SJCRH30 (cell line): ENCODE results near the gene TRPV4. TPM values are rescaled to one million over a fixed set of nuclear protein-coding genes. Genes with fewer than 3 reads are reported as not detected.

ENCODE experiments used
- DNase-seq, 2 experiments: peaks; one replicate each; pipeline ENCODE4 v3.0.0-alpha.2; 2015 to 2020
- H3K27ac ChIP-seq: fragments of 250-450 bp; sonication (Bioruptor Pico); 2 replicates; pipeline ENCODE4 v1.5.1; 2020; ENCODE audit warnings: mild to moderate bottlenecking, moderate library complexity
- H3K27me3 ChIP-seq: fragments of 250-450 bp; sonication (Bioruptor Pico); 2 replicates; pipeline ENCODE4 v1.5.1; 2020; ENCODE audit warnings: mild to moderate bottlenecking, moderate library complexity
- H3K36me3 ChIP-seq: fragments of 250-450 bp; sonication (Bioruptor Pico); 2 replicates; pipeline ENCODE4 v1.5.1; 2020; ENCODE audit warnings: mild to moderate bottlenecking, moderate library complexity
- H3K4me1 ChIP-seq: fragments of 250-450 bp; sonication (Bioruptor Pico); 2 replicates; pipeline ENCODE4 v1.5.1; 2020; ENCODE audit warnings: mild to moderate bottlenecking, moderate library complexity
- H3K4me3 ChIP-seq: fragments of 250-450 bp; sonication (Bioruptor Pico); 2 replicates; pipeline ENCODE4 v1.5.1; 2020; ENCODE audit warnings: mild to moderate bottlenecking, moderate library complexity
- H3K9me3 ChIP-seq: fragments of 250-450 bp; sonication (Bioruptor Pico); replicated peaks from 2 replicates; pipeline ENCODE4 v1.5.1; 2020; ENCODE audit warnings: mild to moderate bottlenecking, moderate library complexity
- total RNA-seq: library from RNA; depleted of rRNA; stranded (reverse); fragments of >200 nt; shearing (Covaris generic); gene quantifications from 2 replicates; pipeline ENCODE4 v1.2.3, GENCODE V29; 2014

The TRPV4 gene
- total RNA-seq, 1 experiment from 2014 or later: 2.4 TPM

DNA sequence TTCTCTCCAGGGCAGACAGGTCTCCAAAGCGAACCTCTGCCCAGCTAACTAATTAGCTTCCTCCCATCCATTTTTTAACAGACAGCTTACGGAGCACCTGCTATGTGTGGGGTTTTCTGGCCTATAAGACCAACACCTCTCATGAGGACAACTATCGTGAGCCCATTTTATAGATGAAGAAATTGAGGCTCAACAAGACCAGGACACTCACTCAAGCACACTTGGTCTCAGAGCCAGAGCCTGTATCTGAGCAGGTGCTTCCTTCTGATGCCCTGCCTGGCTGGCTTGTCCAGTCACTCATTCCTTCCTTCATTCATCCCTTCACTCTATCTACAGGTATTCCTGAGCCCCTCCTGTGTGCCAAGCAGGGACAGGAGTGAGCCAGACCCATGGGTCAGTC, 6.1 kb downstream of the TRPV4 start:
- Histone ChIP-seq H3K27ac (no peak overlapping the region), H3K4me1 (peaks cover 2% of the 10 kb centered on the region; the same call in 1 of the 2 replicates), H3K27me3 (no peaks in the 10 kb centered on the region), H3K36me3 (no peaks in the 10 kb centered on the region), H3K9me3 (no peaks in the 10 kb centered on the region), H3K4me3 (no peak overlapping the region)
- DNase-seq: no peak

DNA sequence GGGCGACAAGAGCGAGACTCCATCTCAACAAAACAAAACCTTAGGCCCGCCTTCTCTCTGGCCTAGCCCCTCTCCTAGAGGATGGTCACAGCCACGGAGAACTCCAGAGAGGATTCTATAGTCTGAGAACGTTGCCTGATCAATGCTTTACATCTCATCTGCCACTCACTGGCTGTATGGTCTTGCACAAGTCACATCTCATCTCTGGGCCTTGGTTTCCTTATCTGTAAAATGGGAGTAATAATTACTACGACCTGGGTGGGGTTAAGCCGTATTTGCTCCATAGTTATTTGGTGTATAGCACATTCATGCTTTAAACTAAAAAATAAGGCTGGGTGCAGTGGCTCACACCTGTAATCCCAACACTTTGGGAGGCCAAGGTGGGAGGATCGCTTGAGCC, 8.5 kb downstream of the TRPV4 start:
- Histone ChIP-seq H3K27me3 (no peaks in the 10 kb centered on the region), H3K27ac (no peak overlapping the region), H3K9me3 (no peaks in the 10 kb centered on the region), H3K36me3 (no peaks in the 10 kb centered on the region), H3K4me3 (no peak overlapping the region), H3K4me1 (peaks cover 2% of the 10 kb centered on the region; the same call in 1 of the 2 replicates)
- DNase-seq: no peak

DNA sequence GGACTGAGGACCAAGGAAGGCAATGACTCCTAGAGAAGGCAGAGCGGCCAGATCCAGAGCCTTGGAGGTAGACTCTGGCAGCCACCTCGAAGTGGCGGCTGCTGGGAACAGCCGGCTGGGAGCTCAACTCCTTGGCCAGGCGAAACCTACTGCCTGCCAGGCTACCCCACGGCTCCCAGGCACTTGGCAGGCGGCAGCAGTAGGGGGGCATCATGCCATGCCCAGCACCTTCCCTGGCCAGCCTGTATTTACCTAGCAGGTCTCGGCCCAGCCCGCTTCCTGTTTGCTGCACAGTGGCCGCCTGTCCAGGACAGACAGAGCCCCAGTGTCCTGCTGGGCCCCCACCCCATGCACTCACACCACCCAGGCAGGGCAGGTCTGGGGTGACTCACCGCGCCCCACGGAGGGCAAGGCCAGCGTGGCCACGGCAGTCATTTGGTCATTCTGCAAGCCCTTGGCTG, 10.2 kb downstream of the TRPV4 start:
- no peak overlapping the region for H3K4me3 ChIP-seq
- H3K36me3 ChIP-seq: no peaks in the 10 kb centered on the region
- no peaks in the 10 kb centered on the region for H3K9me3 ChIP-seq
- peaks cover 2% of the 10 kb centered on the region; the same call in 1 of the 2 replicates for H3K4me1 ChIP-seq
- H3K27me3 ChIP-seq: no peaks in the 10 kb centered on the region
- DNase-seq: no peak
- H3K27ac ChIP-seq: no peak overlapping the region

DNA sequence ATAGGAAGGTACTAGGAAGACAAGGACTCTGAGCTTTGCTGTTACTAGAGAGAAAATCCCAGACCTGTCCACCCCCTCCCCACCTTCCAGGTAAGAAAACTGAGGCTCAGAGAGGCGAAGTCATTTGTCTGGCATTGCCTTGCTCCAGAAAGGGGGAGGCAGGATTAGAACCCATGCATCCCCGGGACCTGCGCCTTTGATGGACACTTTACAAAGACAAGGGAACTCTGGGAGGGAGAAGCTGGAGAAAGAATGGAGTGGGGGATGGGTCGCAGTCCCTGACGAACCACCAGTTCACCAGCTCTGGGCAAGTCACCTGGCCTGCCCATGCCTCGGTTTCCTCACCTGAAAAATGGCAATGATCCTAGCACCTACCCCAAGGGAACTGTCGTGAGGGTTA, 10.8 kb downstream of the TRPV4 start:
- DNase-seq: no peak
- H3K4me1 ChIP-seq: peaks cover 2% of the 10 kb centered on the region; the same call in 1 of the 2 replicates
- H3K4me3 ChIP-seq: no peak overlapping the region
- no peaks in the 10 kb centered on the region for H3K27me3 ChIP-seq
- no peaks in the 10 kb centered on the region for H3K9me3 ChIP-seq
- no peaks in the 10 kb centered on the region for H3K36me3 ChIP-seq
- no peak overlapping the region for H3K27ac ChIP-seq

DNA sequence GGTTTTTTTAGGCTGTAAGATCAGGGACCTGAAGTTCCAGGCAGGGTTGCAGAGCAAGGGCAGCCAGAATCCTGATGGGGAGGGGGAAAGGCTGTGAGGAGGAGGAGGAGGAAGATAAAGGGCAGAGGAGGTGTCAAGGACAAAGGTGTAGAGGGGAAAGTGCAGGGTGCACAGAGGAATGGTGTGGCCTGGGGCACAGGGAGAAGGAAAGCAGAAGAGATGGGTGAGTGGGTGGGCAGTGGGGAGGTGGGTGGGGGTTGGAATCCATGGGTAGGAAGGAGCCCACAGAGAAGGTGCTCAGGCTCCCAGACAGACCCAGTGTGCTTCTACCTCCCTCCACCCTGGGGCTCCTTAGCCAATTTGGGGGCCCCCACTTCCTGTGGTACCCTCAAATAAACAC, 11.2 kb downstream of the TRPV4 start:
- no peak for DNase-seq
- Histone ChIP-seq H3K4me1 (peaks cover 2% of the 10 kb centered on the region; the same call in 1 of the 2 replicates), H3K36me3 (no peaks in the 10 kb centered on the region), H3K27ac (no peak overlapping the region), H3K4me3 (no peak overlapping the region), H3K27me3 (no peaks in the 10 kb centered on the region), H3K9me3 (no peaks in the 10 kb centered on the region)

DNA sequence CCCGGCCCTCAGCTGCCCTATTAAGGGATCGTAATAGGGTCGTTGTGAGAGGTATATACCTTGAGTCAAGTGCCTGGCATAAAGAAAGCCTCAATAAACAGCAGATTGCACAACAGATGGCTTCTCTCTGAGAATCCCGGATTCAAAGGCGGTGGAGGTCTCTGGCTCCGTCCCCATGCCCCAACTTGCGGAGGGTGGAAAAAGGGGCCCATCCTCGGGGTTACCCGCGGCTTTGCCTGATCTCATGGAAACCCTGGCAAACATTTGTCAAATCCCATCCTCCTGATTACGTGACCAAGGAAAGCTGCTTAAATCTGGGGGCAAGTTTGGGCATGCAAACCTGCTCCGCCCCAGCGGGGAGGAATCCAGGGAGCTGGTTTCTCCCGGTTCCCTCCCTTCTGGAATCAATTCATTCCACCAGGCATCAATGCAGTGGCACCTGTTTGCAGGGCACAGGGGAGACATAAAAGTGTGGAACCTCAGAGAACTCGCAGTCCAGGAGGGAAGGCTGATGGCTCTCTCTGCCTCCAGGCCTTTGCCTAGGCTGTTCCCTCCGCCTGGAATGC, 12.3 kb downstream of the TRPV4 start:
- H3K27ac ChIP-seq: peak overlapping the region; percentile 35
- no peaks in the 10 kb centered on the region for H3K27me3 ChIP-seq
- H3K9me3 ChIP-seq: no peaks in the 10 kb centered on the region
- H3K36me3 ChIP-seq: no peaks in the 10 kb centered on the region
- H3K4me3 ChIP-seq: no peak overlapping the region
- peaks cover 2% of the 10 kb centered on the region; the same call in 1 of the 2 replicates for H3K4me1 ChIP-seq
- peak; percentile 79 to 84 for DNase-seq

DNA sequence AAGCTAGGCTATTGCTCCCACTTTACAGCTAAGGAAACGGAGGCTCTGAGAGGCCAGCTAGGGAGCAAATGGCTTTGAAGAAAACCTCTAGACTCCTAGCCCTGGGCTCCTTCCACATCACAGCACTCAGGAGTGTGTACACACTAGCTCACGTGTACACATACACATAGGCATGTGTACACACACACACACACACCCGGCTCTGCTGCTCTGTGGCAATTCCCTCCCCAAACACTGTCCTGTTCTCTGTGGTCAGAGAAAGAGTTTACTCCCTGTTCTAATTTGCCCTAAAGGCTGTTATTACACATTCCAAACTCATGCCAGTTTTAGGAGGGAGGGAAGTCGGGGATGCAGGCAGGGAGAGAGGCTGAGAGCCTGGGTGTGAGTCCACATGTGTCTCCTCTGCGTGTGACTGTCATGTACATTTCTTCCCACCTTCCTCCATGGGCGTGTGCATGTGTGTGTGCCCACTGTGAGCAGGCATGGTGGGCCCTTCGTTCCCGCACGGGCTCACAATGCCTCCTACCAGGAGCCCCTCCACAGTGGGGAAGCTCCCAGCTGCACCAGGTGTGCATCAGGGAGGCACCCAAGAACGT, 14.2 kb downstream of the TRPV4 start:
- H3K27me3 ChIP-seq: no peaks in the 10 kb centered on the region
- H3K4me1 ChIP-seq: peaks cover 2% of the 10 kb centered on the region; the same call in 1 of the 2 replicates
- no peak overlapping the region for H3K27ac ChIP-seq
- H3K4me3 ChIP-seq: no peak overlapping the region
- peak in 1 of 2 experiments; percentile 35 for DNase-seq
- H3K9me3 ChIP-seq: no peaks in the 10 kb centered on the region
- H3K36me3 ChIP-seq: no peaks in the 10 kb centered on the region

DNA sequence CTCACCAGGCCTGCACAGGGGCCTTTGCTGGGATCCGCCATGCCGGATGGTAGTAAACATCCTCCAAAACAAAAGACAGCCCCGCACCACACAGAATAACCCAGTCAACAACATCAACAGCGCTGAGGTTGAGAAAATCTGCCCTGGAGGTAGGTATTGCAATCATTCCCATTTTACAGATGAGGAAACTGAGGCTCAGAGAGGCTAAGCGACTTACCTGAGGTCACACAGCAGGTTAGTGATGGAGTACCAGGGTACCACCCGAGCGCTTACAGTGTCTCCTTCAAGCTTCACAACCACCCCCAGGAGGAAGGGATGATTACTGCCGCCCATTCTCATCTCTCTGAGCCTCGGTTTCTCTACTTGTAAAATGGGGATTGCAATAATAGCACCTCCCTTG, 14.9 kb downstream of the TRPV4 start:
- Histone ChIP-seq H3K27me3 (no peaks in the 10 kb centered on the region), H3K4me1 (peaks cover under 1% of the 10 kb centered on the region; the same call in 1 of the 2 replicates), H3K9me3 (no peaks in the 10 kb centered on the region), H3K36me3 (peaks cover 2% of the 10 kb centered on the region; the same call in 1 of the 2 replicates), H3K4me3 (no peak overlapping the region), H3K27ac (no peak overlapping the region)
- DNase-seq: no peak

DNA sequence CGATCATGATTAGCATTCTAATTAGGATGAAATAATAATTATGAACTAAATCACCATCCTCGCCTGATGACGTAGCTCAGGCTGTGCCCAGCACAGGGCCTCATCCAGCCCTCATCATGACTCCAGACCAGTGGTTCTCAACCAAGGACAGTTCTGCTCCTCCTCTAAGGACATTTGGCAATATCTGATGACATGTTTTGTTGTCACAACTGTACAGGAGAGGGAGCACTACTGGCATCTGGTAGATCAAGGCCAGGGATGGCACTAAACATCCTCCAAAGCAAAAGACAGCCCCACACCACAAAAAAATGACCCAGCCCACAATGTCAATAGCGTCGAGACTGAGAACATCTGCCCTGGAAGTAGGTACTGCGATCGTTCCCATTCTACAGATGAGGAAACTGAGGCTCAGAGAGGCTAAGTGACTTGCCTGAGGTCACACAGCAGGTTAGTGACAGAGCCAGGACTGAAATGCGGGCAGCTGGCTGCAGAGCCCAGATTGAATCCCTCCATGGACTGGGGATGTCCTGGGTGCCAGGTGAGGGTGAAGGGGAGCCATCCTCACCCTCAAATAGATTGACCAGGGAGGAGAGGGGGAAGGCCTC, 15.5 kb downstream of the TRPV4 start:
- no peak overlapping the region for H3K4me3 ChIP-seq
- no peak for DNase-seq
- H3K9me3 ChIP-seq: no peaks in the 10 kb centered on the region
- no peaks in the 10 kb centered on the region for H3K27me3 ChIP-seq
- H3K4me1 ChIP-seq: no peaks in the 10 kb centered on the region; the same call in 1 of the 2 replicates
- H3K36me3 ChIP-seq: peaks cover 2% of the 10 kb centered on the region; the same call in 1 of the 2 replicates
- no peak overlapping the region for H3K27ac ChIP-seq

DNA sequence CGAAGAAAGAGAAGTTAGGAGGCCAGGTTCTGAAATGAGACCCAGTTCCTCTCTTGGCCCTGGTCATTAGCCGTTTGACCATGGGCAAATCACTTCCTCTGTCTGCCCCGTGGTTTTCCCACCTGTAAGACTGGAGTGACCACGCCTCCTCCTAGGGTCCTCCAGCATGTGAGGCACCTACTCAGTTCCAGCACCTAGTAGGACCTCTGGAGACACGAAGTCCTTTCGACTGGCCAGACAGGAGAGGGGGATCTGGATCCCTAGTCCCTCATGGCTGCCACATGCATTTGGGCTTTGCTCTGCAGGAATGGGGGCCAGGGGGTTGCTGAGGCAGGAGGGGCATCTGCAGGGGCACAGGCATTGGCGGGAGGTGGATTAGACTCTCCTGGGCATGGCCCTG, 16.3 kb downstream of the TRPV4 start:
- Histone ChIP-seq H3K27ac (no peak overlapping the region), H3K4me3 (no peak overlapping the region), H3K9me3 (no peaks in the 10 kb centered on the region), H3K27me3 (no peaks in the 10 kb centered on the region), H3K4me1 (no peaks in the 10 kb centered on the region; the same call in 1 of the 2 replicates), H3K36me3 (peaks cover 2% of the 10 kb centered on the region; the same call in 1 of the 2 replicates)
- no peak for DNase-seq

DNA sequence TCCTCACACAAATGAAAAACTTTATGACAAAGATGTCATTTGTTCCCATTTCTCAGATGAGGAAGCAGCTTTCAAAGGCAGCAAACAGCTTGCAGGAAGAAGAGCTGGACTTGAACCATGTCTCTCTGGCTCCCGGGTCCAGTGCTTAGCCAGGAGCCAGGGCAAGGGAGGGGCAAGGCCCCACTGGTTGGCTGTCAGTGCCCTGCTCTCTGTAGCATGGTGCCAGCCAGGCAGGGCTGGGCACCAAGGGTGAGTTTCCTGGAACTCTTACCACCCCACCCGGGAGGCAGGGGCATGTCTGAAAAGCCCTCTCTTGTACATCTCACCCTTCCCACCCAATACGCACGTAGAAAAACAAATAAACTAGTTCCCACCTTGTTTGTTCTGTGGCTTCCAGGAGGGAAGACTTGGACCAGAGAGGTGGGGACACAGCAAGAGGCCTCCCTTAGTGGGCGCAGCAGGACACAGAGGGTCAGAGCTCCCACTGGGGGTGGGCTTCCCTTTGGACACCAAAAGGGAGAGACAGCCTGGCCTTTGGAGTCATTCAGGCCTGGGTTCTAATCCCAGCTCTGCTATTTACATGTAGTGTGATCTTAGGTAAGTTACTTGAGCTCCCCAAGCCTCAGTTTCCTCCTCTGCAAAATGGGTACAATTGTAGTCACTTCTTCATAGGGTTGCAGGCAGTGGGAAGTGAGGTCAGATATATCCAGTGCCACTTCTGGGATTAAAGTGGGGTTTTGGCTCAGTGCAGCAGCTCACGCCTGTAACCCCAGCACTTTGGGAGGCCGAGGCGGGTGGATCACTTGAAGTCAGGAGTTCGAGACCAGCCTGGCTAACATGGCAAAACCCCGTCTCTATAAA, 17.2 kb downstream of the TRPV4 start:
- Histone ChIP-seq H3K4me3 (no peak overlapping the region), H3K4me1 (no peaks in the 10 kb centered on the region; the same call in 1 of the 2 replicates), H3K27ac (no peak overlapping the region), H3K9me3 (no peaks in the 10 kb centered on the region), H3K27me3 (no peaks in the 10 kb centered on the region), H3K36me3 (peaks cover 2% of the 10 kb centered on the region; the same call in 1 of the 2 replicates)
- DNase-seq: no peak

DNA sequence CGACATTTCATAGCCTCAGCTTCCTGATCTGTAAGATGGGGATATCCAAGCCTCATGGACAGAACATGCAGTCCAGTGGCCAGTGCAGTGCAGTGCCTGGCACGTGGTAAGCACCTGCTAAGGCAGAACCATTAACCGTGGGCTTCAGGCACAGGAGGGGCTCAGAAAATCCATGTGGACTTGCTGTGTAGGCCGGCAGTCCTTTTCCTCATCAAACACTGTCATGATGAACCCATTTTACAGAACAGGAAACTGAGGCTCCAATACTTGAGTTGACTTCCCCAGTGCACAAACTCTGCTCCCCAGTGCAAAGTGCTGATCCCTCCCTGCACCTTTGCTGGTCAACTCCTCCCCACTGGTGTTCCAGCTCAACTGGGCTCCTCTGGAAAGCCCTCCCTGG, 18.0 kb downstream of the TRPV4 start:
- H3K36me3 ChIP-seq: peaks cover 2% of the 10 kb centered on the region; the same call in 1 of the 2 replicates
- no peak for DNase-seq
- no peaks in the 10 kb centered on the region for H3K27me3 ChIP-seq
- H3K4me1 ChIP-seq: no peaks in the 10 kb centered on the region
- no peak overlapping the region for H3K27ac ChIP-seq
- H3K4me3 ChIP-seq: no peak overlapping the region
- H3K9me3 ChIP-seq: no peaks in the 10 kb centered on the region

DNA sequence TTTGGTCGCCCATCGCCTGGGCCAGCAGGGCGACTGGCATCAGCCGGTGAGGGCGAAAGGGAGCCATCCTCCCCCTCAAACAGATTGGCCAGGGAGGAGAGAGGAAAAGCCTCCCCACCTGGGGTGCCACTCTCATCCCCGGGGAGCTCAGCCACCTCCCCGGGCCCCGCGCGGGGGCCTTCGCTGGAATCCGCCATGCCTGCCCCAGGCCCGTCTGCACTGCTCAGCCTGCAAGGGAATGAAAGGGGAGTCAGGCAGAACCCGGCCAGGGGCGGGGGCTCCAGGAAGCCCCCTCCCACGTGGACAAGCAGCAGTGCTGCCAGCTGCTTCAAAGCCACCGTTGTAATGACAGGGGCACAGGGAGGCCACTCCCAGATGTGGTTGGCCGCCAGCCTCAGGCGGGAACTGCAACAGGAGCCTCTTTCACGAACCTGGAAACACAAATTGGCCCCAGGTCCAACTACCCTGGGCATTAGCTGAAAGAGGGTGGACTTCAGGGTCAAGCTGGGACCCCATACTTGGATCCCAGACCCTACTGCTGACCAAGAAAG, 18.5 kb downstream of the TRPV4 start:
- DNase-seq: no peak
- Histone ChIP-seq H3K4me1 (no peaks in the 10 kb centered on the region), H3K27ac (no peak overlapping the region), H3K27me3 (no peaks in the 10 kb centered on the region), H3K4me3 (no peak overlapping the region), H3K36me3 (peaks cover 2% of the 10 kb centered on the region; the same call in 1 of the 2 replicates), H3K9me3 (no peaks in the 10 kb centered on the region)

DNA sequence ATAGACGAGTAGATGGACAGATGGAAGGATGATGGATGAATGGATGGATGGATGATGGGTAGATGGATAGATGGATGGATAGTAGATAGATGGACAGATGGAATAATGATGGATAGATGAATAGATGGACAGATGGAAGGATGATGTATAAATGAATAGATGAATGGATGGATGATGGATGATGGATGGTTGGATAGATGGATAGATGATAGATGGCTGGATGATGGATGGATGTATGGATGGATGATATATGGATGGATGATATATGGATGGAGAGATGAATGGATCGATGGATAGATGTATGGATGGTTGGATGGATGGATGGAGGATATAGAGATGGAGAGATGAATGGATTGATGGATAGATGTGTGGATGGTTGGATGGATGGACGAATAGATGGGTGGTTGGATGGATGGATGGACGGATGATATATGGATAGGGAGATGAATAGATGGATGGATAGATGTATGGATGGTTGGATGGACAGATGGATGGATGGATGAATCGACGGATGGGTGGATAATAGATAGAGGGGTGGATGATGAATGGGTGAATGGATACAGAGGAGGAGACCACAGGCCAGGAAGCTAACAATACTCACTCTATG, 19.3 kb downstream of the TRPV4 start:
- no peaks in the 10 kb centered on the region for H3K9me3 ChIP-seq
- no peak overlapping the region for H3K27ac ChIP-seq
- no peak for DNase-seq
- no peaks in the 10 kb centered on the region for H3K27me3 ChIP-seq
- H3K4me3 ChIP-seq: no peak overlapping the region
- peaks cover 2% of the 10 kb centered on the region; the same call in 1 of the 2 replicates for H3K36me3 ChIP-seq
- H3K4me1 ChIP-seq: no peaks in the 10 kb centered on the region
